NCI-H524 (cell line): ENCODE results near the gene CHTOP.
"Not testable (repeated sequence)": the region's sequence is repeated elsewhere in the genome, so short reads cannot be mapped to it uniquely, and the experiment has no call there.

Experiments used
- DNase-seq, 2 experiments: peaks; one replicate each; lab custom pipeline; 2025; lab: John Stamatoyannopoulos, UW

The CHTOP gene, protein sequence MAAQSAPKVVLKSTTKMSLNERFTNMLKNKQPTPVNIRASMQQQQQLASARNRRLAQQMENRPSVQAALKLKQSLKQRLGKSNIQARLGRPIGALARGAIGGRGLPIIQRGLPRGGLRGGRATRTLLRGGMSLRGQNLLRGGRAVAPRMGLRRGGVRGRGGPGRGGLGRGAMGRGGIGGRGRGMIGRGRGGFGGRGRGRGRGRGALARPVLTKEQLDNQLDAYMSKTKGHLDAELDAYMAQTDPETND

GRCh38 chr1:153633754-153634665 is at the start of gene CHTOP:
Gene CHTOP (plus strand): TSS chr1:153634066. CDS start chr1:153636589, 2,523 bp downstream.
- peak; percentile 84 to 95 for DNase-seq

DNA sequence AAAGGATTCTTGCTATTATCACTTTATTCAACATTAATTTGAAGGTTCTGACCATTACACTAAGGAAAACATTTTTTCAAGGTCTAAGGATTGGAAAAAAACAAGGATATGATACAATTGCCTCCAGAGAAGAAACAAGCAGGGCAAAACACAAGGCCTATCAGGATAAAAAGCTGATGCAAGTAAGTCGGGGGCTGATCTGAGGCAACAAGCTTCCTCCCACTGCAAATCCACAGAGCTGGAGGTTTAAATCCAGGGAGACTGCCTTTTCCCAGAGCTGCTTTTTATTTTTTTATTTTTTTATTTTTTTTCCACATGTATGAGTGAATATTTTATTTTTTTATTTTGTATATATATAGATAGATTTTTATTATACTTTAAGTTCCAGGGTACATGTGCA is 48.9 kb upstream of the CHTOP start:
- no peak for DNase-seq

DNA sequence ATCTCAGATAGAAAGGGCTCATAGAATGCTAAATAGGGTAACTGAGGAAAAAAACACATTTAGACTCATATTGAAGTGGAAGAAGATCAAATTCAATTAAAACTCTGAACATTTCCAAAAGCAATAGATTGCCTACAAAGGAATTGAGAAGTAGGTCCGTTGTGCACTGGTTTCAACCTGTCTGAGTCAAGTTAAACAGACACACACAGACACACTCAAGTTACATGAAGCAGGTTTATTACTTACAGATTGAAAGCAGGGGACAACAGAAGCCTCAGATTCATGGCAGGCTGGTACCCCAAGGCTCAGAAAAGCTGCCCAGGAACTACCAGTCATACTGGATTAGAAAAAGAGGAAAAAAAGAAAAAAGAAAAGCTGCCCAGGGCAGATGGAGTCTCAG is 47.5 kb upstream of the CHTOP start:
- no peak for DNase-seq

DNA sequence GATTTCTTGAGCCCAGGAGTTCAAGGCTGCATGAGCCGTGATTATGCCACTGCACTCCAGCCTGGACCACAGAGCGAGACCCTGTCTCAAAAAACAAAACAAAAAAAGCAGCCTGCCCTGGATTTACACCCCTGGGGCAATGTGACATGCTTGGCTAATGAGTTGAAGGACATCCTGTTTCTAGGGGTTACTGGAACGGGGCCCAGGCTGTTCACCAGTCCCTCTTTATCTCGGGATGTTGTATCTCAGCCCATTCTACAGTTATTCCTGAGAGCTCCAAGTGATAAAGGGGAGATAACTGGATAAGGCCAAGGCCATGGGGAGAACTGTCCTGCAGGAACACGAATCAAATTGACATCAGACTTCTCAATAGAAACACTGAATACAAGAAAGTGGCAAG is 46.6 kb upstream of the CHTOP start:
- DNase-seq = no peak

DNA sequence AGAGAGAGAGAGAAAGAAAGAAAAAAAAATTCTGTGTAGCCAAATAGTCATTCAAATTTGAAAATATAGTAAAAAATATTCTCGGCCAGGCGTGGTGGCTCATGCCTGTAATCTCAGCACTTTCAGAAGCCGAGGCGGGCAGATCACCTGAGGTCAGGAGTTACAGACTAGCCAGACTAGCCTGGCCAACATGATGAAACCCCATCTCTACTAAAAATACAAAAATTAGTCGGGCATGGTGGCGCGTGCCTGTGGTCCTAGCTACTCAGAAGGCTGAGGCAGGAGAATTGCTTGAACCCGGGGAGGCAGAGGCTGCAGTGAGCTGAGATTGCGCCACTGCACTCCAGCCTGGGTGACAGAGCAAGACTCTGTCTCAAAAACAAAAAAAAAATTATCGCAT is 45.8 kb upstream of the CHTOP start:
- DNase-seq = not testable (repeated sequence)

DNA sequence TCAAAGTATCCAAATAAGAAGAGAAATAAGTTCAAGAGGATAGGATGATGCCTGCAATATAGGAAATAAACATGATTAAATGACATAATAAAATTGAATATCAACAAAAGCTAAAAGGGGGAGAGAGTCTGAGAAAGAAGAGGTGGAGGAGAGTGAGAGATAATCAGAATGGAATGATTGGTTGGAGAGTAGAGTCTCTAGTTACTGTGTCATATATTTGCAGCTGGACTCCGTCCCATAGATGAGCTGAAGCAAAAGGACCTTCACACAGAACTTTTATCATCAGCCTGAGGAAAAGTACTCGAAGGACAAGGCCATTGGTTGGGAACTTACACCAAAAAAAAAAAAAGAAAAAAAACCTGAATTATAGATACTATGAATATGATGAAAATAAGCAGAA is 45.4 kb upstream of the CHTOP start:
- no peak for DNase-seq

- no peak for DNase-seq
Observed at GRCh38 chr1:153592748-153593147, 41.1 kb upstream of the CHTOP start.

DNA sequence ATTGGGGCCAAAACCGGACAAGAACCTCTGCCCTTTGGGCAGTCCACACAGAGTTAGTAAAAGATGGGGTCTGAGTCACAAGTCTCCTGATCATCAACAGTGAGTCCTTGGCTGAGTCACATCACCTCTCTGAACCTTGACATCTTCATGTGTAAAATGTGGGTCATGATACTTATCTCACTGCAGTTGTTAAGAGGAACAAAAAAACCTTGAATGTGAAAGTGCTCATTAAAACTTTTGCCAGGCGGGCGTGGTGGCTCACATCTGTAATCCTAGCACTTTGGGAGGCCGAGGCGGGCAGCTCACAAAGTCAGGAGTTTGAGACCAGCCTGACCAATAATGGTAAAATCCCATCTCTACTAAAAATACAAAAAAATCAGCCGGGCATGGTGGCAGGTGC is 36.7 kb upstream of the CHTOP start:
- DNase-seq = no peak

- DNase-seq = peak; percentile 73 to 87
Observed at GRCh38 chr1:153598309-153599172, 35.3 kb upstream of the CHTOP start.

GRCh38 chr1:153599847-153600246 is 34.0 kb upstream of the CHTOP start:
- no peak for DNase-seq

DNA sequence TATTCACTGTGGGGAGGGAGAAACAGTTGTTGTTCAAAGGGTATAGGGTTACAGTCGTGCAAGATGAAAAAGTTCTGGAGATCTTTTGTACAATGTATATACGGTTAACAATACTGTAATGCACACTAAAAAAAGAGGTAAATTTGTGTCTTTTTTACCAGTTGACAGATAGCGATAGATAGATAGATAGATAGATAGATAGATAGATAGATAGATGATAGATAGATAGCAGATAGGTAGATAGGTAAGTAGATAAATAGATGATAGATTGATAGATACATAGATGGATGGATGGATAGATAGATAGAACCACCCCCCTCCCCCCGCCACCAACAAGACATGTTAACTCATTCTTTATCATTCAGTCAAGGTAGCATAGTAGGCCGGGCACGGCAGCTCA is 31.1 kb upstream of the CHTOP start:
- DNase-seq = no peak

GRCh38 chr1:153606194-153606593 is 27.7 kb upstream of the CHTOP start:
- DNase-seq = no peak

DNA sequence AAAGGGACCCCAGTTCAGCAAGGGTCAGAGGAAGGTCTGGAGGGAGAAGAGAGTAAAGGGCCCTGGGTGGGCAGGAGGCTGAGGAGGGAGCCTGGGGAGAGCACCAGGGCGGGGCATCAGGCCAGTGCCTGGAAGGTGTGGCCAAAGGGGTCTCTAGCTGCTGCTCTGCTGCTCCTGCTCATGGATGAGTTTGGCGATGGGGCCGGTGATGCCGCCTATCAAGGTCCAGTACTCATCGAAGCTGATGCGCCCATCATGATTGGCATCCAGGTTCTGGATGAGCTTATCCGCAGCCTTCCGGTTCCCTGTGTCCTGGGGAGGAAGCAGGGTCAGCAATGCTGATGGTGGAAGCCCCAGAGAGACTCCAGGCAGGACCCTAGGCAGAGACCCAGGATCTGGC is 26.5 kb upstream of the CHTOP start:
- no peak for DNase-seq

DNA sequence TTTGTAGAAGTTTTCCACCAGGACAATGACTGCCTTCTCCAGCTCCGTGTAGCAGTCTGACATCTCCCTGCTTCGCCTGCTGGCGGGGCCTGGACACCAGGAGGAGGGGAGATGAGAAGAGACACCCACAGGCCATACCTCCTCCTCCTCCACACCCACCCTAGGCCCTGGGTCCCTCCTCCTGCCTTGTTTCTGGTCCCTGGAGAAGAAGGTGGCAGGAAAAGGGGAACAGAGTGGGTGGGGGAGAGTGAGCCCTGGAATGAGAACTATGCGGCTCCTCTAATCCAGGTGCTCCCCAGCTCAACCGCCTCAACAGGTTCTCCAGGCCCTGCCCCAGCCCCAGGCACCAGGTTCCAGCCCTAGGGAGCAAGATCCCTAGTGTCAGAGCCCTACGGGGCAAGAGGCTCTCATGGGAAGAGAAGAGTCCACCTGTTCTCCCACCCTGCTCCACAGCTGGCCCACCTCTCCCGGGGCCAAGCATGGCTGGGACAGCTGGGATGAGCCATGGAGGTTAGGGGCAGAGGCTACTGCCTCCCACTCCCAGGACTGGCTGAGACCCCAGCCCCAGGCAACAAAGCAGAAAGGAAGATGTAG is 25.7 kb upstream of the CHTOP start:
- no peak for DNase-seq

GRCh38 chr1:153608742-153609584 is 24.9 kb upstream of the CHTOP start:
- DNase-seq = no peak

- DNase-seq = no peak
Observed at GRCh38 chr1:153609585-153609907, 24.3 kb upstream of the CHTOP start.

GRCh38 chr1:153610334-153610733 is 23.5 kb upstream of the CHTOP start:
- no peak for DNase-seq

- no peak for DNase-seq
Observed at GRCh38 chr1:153610811-153611301, 23.0 kb upstream of the CHTOP start.

DNA sequence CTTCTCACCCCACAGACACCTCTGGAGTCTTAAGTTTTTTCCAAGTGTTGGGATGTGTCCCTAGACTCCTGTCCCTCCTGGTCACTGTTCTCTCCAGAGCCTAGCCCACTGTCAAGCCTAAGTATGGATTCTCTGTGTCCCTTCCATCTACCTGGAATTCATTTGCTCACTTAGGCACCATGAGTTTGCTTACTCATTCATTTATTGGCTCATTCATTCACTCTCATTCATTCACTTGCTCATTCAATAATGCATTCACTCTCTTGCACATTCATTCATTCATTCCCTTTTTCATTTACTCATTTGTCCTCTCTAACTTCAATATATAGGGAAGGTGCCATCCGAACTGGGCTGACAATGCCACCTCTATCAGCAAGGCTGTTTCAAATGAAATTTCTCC is 22.5 kb upstream of the CHTOP start:
- no peak for DNase-seq

DNA sequence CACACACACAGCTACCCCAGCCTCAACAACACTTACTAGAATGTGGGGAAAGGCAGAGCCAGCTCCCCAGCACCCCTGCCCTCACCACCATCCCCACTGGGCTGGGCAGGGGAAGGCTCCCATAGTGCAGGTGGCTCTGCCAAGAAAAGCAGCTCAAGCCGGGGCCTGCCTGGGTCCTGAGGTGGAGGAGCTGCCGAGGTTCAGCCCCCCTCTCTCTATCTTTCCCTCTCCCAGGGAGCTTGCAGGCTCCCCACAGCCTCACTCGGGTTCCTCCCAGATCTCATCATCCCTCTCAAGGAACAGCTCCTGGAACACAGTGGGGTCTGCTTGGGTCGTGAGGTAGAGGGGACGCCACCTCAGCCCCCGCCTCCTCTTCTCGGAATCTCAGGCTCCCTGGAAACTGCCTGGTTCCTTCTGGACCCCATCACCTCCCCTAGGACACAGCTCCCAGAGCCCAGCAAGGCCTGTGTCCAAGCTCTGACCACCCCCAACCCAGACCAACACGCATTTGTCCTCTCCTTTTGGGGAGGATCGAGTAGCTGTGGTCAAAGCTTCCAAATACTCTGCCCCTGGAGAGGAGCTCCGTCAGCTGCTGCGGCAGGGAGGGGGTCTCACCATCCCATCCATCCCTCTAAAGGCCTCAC is 21.6 kb upstream of the CHTOP start:
- no peak for DNase-seq
